GM21786 (cell line): ENCODE results near the gene NTN5.

Experiments
- ATAC-seq: cut with Tn5 transposase; IDR thresholded peaks from one replicate; pipeline ENCODE4 v1.9.1; 2021; ENCODE audit not compliant: unreplicated experiment

NTN5 gene

GRCh38 chr19:48631225-48631624, 41.6 kb downstream of the NTN5 start:
- no peak for ATAC-seq

- no peak for ATAC-seq
Observed at GRCh38 chr19:48630296-48631063, 42.3 kb downstream of the NTN5 start.

- ATAC-seq: no peak
Observed at GRCh38 chr19:48629599-48630295, 43.1 kb downstream of the NTN5 start.

GRCh38 chr19:48629297-48629598, 43.6 kb downstream of the NTN5 start:
- ATAC-seq: no peak

GRCh38 chr19:48628486-48629296, 44.1 kb downstream of the NTN5 start:
- ATAC-seq: no peak

GRCh38 chr19:48627865-48628314, 44.9 kb downstream of the NTN5 start:
- no peak for ATAC-seq

- no peak for ATAC-seq
Observed at GRCh38 chr19:48627201-48627864, 45.5 kb downstream of the NTN5 start.

GRCh38 chr19:48625891-48626327, 46.9 kb downstream of the NTN5 start:
- no peak for ATAC-seq

- ATAC-seq: no peak
Observed at GRCh38 chr19:48624791-48625723, 47.8 kb downstream of the NTN5 start.

GRCh38 chr19:48624067-48624594, 48.7 kb downstream of the NTN5 start:
- peak; percentile 62 for ATAC-seq

- no peak for ATAC-seq
Observed at GRCh38 chr19:48623556-48624066, 49.2 kb downstream of the NTN5 start.

- no peak for ATAC-seq
Observed at GRCh38 chr19:48619692-48620585, 52.9 kb downstream of the NTN5 start.

- peak; percentile 85 for ATAC-seq
Observed at GRCh38 chr19:48618916-48619691, 53.7 kb downstream of the NTN5 start, which contains the start of the genes RPL18 and SPHK2. Gene RPL18 (minus strand): TSS chr19:48619178. CDS start chr19:48619143, 35 bp downstream. Gene SPHK2 (plus strand): TSS chr19:48619506. CDS start chr19:48620515, 1,009 bp downstream.

- no peak for ATAC-seq
Observed at GRCh38 chr19:48618278-48618915, 54.4 kb downstream of the NTN5 start.

- no peak for ATAC-seq
Observed at GRCh38 chr19:48617146-48617937, 55.5 kb downstream of the NTN5 start.

GRCh38 chr19:48616491-48617056, 56.2 kb downstream of the NTN5 start:
- no peak for ATAC-seq
